Gastroesophageal sphincter (tissue), 3 donors: ENCODE results near the gene TMEM176B.

Source experiments
- EP300 ChIP-seq: sonication (generic); formaldehyde crosslinking; IDR thresholded peaks from one replicate; pipeline ENCODE4 v1.6.1; 2017; ENCODE audit warnings: antibody characterized with exemption, mild to moderate bottlenecking
- POLR2A ChIP-seq, 2 donors: fragments of 450-650 bp; IDR thresholded peaks; one replicate each; pipeline ENCODE4 v1.6.1; 2017; ENCODE audit warnings: antibody characterized with exemption in 2 of 2, mild to moderate bottlenecking in 2 of 2, moderate library complexity in 1 of 2
- POLR2AphosphoS5 ChIP-seq: sonication (generic); formaldehyde crosslinking; IDR thresholded peaks from one replicate; pipeline ENCODE4 v1.6.1; 2017; ENCODE audit warnings: antibody characterized with exemption
- TF ChIP-seq, protein P1 (sequence below), 4 experiments: fragments of 200-600 bp in 2 of 4; fragments of 450-650 bp in 2 of 4; sonication (generic) in 1 of 4; IDR thresholded peaks; one replicate each; pipeline ENCODE4 v1.5.1; 2017 to 2019; ENCODE audit warnings: antibody characterized with exemption in 4 of 4, mild to moderate bottlenecking in 2 of 4, moderate library complexity in 2 of 4

- no peak for TF ChIP-seq POLR2A (IDR thresholded peaks at IDR 0.05)
- TF ChIP-seq, protein P1, sequence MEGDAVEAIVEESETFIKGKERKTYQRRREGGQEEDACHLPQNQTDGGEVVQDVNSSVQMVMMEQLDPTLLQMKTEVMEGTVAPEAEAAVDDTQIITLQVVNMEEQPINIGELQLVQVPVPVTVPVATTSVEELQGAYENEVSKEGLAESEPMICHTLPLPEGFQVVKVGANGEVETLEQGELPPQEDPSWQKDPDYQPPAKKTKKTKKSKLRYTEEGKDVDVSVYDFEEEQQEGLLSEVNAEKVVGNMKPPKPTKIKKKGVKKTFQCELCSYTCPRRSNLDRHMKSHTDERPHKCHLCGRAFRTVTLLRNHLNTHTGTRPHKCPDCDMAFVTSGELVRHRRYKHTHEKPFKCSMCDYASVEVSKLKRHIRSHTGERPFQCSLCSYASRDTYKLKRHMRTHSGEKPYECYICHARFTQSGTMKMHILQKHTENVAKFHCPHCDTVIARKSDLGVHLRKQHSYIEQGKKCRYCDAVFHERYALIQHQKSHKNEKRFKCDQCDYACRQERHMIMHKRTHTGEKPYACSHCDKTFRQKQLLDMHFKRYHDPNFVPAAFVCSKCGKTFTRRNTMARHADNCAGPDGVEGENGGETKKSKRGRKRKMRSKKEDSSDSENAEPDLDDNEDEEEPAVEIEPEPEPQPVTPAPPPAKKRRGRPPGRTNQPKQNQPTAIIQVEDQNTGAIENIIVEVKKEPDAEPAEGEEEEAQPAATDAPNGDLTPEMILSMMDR (IDR thresholded peaks at IDR 0.05), result no peak
- TF ChIP-seq POLR2AphosphoS5, result no peak
- no peak for TF ChIP-seq EP300
These were observed 44.6 kb downstream of the TMEM176B start for GRCh38 chr7:150755473-150756099.
